IPS-NIHi11 (cell line): ENCODE measurements around the gene HEYL.
A peak's percentile ranks its signal among the peaks of the same experiment; 100 is the strongest.

Experiments
- DNase-seq: peaks from one replicate; pipeline ENCODE4 v3.0.0; 2012; ENCODE audit warnings: mixed read lengths, low spot score

The HEYL gene

DNA sequence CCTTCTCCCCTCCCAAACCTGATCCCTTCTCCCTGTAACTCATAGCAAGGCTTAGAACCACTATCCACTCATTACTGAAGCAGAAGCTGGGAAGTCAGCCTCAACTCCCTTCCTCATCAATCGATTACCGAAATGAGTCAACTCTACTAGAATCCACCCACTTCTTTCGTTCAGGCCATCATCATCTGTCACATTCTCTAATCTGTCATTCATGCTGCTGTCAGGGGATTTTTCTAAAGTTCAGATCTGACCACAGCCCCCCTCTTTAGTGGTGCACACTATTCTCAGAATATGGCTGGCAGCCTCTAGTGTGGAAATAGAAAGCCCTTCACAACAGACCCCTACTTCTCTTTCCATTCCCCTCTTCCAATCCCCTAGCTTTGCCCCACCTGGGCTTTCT, 27.3 kb upstream of the HEYL start:
- no peak for DNase-seq

DNA sequence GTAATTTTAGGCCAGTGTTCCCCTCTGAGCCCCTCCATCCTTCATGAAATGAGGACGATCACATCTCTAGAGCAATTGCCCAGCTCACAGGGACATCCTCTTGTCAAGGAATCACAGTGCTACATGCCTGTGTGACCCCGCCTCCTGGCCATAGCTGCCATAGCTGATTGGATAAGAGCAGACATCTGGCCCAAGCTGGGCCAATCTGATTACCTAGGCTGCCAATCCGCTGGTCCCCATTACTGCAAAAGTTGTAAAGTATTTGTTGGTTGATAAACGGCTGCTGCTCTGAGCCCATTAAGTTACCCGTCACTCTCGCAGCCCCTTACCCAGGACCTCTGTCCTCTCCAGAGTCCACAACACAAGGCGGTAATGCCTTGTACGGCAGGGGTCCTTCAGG, 24.1 kb upstream of the HEYL start:
- DNase-seq = peak; percentile 44

DNA sequence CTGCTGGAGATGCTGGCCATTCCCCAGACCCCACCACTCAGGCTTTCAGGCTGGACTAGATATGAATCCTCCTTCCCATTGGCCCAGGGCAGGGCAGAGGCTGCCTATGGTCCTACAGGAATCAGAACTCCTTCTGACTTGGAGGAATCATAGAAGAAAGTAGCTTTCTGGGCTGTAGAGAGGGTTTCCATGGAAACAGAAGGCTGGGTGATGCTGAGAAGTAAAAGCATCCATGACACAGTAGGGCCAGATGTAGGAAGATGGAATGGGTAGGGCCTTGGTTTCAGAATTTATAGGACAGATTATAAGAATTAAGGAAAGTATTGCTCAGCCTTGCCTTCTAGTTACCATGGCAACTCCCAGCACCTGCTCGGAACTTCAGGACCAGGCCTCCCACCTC, 23.4 kb upstream of the HEYL start:
- DNase-seq = no peak

DNA sequence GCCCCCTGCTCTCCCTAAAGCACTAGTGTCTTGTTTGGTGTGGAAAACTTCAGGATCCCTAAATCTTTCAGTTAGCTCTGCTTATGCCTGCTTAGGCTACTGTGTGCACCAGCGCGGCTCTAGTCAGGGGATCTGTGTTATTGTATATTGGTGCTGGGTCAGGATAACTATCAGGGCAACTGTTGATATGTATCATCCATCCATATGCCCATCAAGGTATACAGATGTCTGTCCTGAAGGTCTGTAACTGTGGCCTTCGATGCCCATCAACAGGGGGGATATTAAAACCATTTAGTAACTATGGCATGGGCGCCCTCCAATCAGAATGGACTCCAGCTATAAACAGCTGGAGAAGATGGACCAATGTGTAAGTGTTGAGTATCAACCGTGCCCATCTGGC, 20.1 kb upstream of the HEYL start:
- DNase-seq = no peak

DNA sequence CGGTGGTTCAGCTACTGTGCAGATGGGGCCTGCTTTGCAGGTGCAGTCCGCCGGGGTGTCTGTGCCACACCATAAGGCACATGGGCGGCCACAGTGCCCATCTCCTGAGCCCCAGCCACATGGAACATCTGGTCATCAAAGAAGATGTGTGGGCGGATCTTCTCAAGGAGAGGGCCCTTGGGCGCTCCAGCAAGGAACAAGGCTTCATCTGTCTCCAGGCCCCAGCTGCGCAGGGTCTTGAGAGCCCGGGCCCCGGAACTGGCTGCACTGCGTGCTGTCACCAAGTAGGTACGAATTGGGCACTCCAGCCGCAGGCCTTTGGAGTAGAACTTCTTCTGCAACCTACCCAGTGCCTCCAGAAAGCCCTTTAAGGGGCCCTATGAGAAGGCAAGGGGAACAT, 19.7 kb upstream of the HEYL start:
- no peak for DNase-seq

DNA sequence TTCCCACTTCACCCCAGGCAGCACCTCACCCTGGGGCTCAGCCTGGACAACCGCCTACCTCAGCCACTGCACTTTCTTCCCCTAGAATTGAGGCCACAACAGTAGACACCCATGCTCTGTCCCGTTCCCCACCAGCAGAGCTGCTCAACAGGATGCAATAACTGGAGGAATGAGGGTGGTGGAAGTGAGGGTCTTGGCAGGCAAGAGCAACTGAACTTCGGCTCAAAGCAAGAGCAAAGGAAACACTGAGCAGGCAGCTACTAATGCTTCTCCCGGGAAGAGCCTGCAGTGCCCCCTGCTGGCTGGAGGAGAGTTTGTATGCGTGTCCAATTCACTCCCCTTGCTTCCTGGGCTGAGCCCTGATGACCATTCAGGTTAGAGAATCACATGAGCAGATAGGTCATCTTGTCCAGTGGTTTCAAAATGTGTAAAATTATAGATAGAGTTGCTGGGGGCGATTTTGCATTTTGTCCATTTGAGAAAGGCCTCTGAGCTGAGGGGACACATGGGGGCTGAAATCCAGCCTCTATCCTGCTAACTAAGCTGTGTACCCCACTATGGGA, 18.6 kb upstream of the HEYL start:
- DNase-seq = peak; percentile 82

DNA sequence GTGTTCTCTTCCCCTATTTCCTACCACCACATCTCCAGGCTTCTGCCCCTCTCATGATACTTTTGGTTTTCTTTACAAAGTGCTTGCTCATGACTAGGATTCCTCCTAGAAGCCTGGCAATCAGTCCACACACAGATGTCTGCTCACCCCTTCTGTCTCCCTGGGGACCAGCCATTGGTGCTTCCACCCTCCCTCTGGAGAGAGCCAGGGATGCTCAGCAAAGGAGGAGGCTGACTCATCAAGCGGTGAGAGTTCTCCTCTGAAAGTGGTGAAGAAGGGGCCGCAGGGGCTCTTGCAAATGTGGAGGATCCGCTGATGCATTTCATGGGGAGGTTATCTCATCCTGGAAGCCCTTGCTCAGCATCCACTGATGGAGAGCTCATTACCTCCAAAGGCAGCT, 18.0 kb upstream of the HEYL start:
- no peak for DNase-seq

DNA sequence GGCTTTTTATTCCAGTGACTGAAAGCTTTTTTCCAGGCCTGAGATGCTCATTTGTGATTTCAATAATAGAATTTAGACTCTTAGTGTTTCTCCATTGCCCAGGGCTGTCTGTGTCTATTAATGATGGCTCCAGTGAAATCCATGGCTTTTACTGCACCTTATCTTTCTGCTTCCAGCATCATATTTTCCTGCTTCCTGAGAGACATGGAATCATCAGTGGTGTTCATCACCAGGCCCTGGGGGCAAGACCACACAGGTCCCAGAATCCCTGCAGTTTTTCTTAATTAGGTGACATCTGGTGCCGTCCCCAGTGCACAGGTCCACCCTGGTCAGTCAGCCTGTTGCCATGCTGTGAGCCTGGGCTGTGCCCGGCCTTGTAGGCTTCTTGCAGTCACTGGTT, 16.9 kb upstream of the HEYL start:
- no peak for DNase-seq

DNA sequence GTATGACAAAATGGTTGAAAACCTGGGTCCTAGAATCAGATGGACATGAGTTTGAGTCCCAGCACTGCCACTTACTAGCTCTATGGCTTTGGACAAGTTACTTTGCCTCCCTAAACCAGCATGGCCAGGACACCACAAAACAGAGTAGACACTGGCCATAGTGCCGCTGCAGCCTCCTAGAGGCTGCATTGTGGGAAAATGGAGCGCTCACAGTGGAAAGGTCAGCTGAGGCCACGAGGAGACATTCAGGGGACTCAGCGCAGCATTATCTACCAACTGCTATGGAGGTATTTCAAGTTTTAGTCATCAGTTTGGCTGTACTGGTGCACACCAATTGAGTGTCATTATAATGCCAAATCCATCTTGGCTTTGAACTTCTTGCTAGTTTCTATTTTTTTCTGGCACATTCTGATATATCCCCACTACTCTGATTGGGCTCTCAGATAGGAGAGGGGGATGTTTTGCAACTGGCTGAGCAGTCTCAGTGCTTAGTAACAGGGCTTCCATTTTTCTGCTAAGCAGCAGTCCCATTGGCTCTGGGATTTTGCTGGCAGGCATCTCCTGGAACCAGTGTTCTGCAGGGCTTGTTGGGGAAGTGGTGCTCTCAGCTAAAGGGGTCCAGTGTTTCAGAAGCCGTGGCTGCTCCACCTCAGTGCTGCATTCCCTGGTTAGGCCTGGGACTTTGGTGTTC, 16.3 kb upstream of the HEYL start:
- no peak for DNase-seq

DNA sequence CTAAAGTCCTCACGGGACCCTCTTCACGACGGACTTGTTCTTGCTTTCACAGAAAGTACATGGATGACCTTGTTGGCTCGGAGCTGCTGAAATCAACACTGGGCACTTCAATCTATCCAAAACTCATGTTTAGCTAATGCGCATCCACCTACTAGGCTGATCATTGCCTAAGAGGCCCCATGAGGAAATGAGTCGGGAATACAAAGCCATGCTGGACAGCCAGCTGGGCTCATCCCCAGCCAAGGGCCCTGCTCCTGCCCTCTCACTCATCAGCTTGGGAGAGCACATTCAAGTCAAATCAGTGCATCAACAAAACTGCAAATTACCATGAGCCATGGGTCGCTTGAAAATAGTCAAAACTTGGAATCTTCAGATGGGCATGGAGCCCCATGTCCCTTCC, 14.8 kb upstream of the HEYL start:
- DNase-seq = no peak

DNA sequence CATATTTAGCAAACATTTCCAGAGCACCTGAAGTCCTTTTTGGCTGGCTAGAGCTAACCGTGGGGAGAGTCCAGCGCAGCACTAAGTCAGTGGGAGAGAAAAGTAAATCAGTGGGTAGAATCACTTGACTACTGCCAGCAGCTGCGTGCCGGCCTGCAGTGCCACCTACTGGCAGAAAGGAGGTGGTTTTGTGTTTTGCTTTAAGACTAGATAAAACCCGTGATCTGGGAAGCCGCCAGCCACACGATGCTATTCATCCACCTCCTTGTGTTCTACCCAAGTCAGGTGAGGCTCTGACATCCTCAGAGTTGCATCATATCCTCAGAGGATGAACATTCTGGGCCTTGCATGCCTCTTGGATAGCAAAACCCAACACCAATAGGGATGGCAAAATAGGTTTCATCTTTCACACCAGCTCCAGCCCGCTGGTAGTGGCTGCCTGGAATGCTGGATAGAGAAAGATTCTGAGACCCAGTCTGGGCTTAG, 14.1 kb upstream of the HEYL start:
- peak; percentile 71 for DNase-seq

DNA sequence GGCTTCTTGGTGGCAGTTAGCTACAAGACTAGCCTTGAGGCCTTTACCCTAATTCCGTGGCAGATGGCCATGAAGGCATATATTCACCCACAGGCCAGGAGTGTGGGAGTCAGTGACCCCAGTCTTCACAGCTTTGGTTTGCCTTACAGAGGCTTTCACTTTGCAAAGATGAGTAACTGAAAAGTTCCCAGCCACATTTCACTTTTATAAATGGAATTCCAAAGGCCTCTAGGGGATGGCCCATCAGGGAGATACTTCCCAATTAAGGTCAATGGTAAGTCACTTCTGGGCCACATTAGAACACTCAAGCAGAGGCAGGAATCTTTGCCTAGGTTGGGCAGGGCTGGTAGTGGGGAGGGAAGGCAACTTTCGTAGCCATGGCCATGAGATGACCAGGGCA, 13.1 kb upstream of the HEYL start:
- no peak for DNase-seq

DNA sequence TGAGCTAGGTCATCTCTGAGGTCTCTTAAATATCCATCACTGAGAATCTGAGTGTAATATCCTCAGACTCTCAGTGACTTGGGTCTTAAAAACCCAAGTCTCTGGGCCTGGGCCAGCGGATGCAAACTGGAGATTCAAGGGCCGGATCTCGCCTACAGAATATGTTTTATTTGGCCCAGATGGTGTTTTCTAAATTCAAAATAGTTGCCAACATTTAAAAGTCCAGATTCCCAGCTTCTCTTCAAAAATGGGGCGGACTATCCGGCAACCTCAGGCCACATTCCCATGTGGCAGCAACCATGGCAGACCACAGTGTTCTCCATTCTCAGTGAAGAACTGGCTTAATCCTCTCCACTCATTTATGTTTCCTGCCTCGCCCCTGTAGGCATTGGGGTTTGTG, 12.7 kb upstream of the HEYL start:
- no peak for DNase-seq

DNA sequence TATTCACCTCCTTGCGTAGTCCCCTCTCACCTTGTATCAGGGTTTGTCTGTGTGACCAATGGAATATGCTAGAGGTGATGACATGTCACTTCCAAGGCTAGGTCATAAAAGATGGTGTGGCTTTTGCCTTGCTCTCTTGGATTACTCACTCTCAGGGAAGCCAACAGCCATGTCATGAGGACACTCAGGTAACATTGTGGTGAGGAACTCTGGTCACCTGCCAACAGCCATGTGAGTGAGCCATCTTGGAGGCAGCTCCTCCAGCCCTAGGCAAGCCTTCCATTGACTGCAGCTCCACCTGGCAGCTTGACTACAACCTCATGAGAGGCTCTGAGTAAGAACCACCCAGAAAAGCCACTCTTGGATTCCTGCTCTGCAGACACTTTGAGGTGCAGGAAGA, 11.0 kb upstream of the HEYL start:
- no peak for DNase-seq

DNA sequence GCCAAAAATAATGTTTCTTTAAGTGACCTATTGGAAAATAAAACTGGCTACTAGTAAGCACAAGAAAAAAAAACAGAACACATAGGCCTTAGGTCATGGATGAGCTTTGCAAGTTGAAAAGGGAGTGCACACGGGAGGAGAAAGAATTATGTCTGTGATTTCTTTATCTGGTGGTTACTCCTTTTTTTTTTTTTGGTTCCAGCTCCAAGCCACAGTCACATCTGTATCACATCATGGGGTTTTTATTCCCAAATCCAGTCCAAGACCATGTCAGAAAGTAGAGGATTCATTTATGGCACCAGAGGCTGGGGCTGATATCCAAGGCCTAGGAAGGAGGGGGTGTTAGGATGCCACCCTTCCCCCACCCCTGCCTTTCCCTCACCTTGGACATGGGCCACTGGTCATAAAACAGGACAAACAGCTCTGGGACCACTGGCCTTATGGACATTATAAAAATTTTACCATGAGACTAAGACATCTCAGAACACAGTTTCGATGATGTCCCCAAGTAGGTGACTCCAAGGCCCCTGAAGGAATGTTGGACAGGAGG, 10.3 kb upstream of the HEYL start:
- no peak for DNase-seq

DNA sequence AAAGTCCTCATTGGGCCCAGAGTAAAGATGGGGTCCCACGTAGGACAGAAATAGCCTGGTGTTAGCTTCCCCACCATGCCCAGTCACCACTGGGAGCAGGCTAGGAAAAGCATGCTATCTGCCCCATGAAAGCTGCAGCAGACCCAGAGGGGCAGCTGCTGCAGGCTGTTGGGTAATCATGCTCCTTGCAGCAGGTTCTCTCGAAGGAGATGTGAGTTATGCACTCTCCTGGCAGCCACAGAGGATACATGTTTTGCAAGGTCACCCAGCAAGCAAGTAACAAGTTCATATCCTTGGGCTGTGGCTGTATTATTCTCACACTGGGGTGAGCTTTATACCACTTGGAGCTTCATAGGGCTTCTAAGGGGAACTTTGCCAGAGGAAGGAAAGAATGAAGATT, 9.1 kb upstream of the HEYL start:
- DNase-seq = no peak

DNA sequence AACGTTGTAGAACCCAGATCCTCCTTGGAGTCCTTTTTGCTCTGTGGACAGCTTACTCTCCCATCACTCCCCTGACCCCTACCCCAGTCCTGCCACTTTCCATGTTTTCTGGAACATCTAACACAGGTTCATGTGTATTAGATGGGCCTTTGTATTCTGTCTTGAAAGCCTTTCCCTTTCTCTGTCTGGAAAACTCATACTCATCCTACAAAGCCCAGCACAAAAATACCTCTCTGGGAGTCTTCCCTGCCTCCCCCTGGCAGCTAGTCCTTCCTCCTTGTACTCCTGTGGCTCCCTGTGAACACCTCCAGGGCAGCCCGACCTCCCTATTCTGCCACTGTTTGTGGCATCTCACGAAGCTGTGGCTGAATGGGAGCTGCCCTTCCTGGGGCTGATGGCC, 7.8 kb upstream of the HEYL start:
- DNase-seq = no peak

DNA sequence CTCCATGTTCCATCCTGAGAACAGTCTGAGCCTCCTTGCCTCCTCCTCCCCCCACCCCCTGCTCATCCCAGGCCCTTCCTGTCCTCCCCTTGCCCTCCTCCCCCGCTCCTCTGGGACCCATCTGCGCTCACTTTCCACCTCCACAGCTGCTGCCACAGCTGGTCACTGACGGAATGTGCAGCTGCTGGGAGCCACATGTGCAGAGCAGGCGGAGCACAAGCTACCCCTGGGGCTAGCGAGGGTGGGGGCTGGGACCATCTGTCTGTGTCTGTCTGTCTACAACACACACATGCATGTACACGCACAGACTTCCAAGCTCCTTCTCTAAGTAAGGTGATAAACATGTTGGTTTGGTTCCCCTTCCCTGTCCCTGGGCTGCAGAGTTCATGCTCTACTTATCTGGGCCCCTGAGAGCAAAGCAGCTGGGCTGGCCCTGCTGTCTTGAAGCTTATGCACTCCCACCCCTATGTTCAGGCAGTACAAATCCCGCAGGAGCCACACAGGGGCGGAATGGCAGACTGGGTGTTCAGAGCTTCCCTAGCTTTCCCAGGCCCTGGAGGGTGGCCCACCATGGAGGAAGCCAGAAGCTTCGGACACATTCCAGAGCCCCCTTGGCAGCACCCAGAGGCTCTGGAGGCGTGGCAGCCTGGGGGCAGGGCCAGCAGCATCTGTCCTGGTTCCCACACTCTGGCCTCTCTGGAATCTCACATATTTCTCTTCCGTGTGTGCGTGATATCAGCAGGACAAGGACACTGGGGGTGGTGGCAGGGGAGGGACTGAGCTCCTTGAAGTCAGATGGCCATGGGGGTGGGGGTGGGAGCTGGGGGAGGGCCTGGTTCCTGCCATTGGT, 7.0 kb upstream of the HEYL start:
- peak; percentile 46 for DNase-seq

DNA sequence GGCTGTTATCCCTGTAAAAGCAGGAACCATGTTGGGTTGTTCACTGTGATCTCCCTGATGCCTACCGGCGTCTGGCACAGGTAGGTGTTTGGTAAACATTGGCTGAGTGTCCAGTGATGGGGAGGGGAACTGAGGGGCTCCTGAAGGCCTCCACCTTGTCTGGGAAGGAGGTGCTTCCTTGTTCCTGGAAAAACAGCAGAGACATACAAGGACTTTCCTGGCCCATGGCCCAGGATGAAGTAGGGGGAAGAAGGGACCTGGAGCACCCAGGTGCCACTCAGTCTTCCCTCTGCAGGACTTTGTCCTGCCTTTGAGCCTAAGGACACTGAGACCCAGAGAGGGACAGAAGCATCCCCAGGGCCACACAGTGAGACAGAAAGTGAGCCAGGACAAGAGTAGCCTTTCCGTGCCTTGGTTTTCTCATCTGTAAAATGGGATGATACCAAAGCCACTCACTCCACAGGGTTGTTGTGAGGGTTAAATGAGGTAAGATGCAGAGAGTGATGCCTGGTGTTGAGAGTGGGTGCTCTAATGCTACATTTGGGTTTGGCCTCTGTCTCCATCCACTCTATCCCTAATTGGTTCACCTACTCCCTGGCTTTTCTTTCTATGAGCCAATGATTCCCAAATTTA, 6.1 kb upstream of the HEYL start:
- DNase-seq = no peak

DNA sequence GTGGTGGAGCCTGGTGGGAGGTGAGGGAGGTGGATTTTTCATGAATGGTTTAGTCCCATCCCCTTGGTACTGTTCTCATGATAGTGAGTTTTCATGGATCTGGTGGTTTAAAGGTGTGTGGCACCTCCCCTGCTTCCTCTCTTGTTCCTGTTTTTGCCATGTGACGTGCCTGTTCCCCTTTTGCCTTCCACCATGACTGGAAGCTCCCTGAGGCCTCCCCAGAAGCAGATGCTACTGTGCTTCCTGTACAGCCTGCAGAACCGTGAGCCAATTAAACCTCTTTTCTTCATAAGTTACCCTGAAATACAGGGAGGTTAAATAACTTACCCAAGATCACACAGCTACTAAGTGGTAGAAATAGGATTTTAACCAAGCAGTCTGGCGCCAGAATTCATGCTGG, 4.3 kb upstream of the HEYL start:
- DNase-seq = no peak

DNA sequence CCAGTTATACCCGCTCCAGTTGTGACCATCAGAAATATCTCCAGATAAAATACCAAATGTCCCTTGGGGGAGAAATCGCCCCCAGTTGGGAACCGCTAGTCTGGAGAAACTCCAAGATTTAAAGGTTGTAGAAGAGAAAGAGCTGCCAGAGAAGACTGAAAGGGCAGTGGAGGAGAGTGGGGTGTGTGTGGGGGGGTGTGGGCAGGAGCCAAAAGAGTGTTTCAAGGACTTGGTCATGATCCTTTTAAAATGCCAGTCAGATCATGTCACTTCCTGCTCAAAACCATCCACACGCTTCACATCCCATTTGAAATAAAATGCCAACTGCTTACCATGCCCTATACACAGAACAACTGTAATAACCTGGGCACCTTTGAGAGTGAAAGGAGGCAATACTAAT, 3.4 kb upstream of the HEYL start:
- no peak for DNase-seq

DNA sequence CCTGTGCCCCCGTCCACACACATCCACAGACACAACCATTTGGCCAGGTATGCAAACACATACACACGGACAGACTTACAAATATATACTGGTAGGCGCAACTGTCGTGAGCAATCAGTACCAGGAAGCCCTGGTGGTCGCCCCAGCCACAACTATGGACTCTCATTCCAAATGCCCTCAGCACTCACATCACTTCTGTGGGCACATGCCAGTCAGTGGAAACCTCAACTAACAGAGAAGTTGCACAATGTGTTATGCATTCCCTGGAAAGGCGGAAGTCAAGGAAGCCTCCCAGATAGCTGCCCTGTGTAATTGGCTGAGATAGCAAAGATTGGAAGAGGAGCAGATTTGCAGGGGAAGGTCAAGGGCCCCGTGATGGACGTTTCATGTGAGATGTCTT, 1.4 kb upstream of the HEYL start:
- no peak for DNase-seq

DNA sequence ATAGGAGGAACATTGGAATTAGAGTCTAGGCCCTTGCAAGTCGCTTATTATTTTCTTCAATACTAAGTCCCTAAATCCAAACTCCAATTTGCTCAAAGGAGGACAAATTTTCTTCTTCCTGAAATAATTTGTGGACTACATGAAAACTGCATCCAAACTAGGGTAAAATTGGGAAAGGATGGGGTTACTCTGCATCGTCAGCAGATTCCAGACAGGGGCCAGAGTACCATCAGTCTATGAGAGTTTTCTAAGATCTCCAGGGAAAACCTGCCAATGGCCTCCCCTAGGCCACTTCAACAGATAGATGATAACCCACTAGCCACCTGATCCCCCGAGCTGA, 508 bp downstream of the HEYL start:
- DNase-seq = no peak
